Measurements from ENCODE around the gene RPL38. TPM values are rescaled to one million over a fixed set of nuclear protein-coding genes. Genes with fewer than 3 reads are reported as not detected.

The RPL38 gene
- polyA plus RNA-seq, 1 experiment, result 1,841 TPM

DNA sequence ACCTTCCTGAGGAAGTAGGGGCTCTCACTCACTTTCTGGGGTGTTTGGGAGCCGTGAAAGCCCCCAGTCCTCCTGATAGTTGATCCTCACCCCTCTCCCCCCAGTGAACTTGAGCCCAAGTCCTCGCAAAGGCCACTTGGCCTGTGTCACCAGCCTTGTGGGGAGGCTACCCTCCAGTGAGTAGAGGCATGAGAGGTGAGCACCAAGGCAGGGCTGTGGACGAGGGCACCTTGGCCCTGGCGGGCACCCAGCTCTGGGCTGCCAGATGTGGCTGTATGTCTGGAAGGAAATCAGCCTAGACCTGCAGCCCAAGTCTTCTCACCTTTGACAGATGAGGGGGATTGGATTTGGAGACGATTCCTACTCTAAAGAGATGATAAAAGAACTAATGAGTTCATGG, 13.0 kb downstream of the RPL38 start:
- Histone ChIP-seq H3K36me3 (ENCODE audit: control insufficient read depth, insufficient read depth, low read length) (no peaks in the 10 kb centered on the region), H3K4me3 (ENCODE audit: low read depth, low read length) (no peak overlapping the region), H3K27me3 (ENCODE audit: control insufficient read depth, insufficient read depth, low read length) (no peaks in the 10 kb centered on the region)
- TF ChIP-seq, protein P1, sequence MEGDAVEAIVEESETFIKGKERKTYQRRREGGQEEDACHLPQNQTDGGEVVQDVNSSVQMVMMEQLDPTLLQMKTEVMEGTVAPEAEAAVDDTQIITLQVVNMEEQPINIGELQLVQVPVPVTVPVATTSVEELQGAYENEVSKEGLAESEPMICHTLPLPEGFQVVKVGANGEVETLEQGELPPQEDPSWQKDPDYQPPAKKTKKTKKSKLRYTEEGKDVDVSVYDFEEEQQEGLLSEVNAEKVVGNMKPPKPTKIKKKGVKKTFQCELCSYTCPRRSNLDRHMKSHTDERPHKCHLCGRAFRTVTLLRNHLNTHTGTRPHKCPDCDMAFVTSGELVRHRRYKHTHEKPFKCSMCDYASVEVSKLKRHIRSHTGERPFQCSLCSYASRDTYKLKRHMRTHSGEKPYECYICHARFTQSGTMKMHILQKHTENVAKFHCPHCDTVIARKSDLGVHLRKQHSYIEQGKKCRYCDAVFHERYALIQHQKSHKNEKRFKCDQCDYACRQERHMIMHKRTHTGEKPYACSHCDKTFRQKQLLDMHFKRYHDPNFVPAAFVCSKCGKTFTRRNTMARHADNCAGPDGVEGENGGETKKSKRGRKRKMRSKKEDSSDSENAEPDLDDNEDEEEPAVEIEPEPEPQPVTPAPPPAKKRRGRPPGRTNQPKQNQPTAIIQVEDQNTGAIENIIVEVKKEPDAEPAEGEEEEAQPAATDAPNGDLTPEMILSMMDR (IDR thresholded peaks at IDR 0.05; ENCODE audit: insufficient read depth, low read depth, low read length), result no peak
- no peak for DNase-seq (ENCODE audit: low read depth)
- POLR2A ChIA-PET, result interaction anchor here (0.5 kb wide), 1 partner anchor 878 kb away, joined by 5 read pairs; no protein-coding TSS in a partner anchor
- CTCF ChIA-PET, result interaction anchor here (0.8 to 3.1 kb wide), 2 partner anchors 15 to 17 kb away, joined by 3 to 8 read pairs; no protein-coding TSS in a partner anchor

DNA sequence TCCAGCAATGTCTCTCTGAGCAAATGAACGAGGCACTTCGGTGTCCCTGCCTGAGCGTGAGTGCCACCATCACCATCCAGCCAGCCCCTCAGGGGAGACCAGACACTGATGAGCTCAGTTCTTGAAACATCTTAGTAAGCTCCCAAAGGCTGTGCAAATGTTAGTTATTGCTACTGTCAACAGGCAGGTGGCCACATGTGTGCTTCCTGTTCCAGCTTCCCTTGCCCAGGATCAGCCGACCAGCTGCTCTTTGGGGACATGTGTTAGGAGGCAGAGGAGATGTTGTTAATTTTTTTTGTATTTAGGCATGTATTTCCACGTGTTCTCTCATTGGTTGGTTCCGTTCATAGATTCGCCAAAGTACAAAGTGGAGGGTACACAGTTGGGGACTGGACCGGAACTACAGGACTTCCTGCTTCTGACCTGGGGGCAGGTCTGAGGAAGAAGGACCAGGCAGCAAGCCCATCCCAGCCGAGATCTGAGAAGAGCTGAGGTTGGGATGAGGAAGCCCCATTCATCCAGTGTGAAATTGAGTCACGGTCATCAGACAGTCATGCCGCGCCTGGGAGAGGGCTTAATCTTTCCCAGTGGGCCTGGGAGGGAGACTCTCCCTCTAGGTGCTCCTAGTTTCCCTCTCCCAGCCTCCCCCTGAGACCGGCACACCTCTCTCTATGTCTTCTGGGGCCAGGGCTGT, 13.7 kb downstream of the RPL38 start:
- ChIA-PET CTCF (interaction anchor here (0.8 to 3.1 kb wide), 3 partner anchors 9 to 18 kb away, joined by 3 to 8 read pairs (median 3); no protein-coding TSS in a partner anchor), POLR2A (interaction anchor here (0.5 kb wide), 1 partner anchor 879 kb away, joined by 5 read pairs; no protein-coding TSS in a partner anchor)
- Histone ChIP-seq H3K27me3 (ENCODE audit: control insufficient read depth, insufficient read depth, low read length) (no peaks in the 10 kb centered on the region), H3K4me3 (ENCODE audit: low read depth, low read length) (no peak overlapping the region), H3K36me3 (ENCODE audit: control insufficient read depth, insufficient read depth, low read length) (no peaks in the 10 kb centered on the region)
- TF ChIP-seq, protein P1 (IDR thresholded peaks at IDR 0.05; ENCODE audit: insufficient read depth, low read depth, low read length), result no peak
- no peak for DNase-seq (ENCODE audit: low read depth)

DNA sequence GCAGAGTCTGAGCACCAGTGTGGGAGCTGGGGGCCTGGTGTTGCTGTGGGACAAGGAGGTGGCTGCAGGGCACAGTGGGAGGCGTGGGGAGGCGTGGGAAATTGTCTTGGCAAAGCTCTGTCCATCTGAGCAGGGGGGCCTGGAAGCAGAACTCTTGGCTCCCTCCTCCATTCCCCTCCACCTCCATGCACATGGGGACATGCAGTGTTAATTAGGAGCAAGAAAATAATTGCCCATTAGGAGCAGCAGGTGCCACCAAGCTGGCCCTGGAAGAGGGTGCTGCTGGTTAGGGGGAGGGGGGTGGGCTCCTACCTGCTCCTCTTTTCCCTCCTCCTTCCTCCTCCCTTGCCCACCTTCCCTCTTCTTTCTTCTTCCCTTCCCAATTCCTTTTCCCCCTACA, 14.4 kb downstream of the RPL38 start:
- Histone ChIP-seq H3K4me3 (ENCODE audit: low read depth, low read length) (no peak overlapping the region), H3K36me3 (ENCODE audit: control insufficient read depth, insufficient read depth, low read length) (no peaks in the 10 kb centered on the region), H3K27me3 (ENCODE audit: control insufficient read depth, insufficient read depth, low read length) (no peaks in the 10 kb centered on the region)
- ChIA-PET POLR2A (no interaction called here), CTCF (interaction anchor here (0.8 kb wide), 1 partner anchor 8 kb away, joined by 3 read pairs; no protein-coding TSS in a partner anchor)
- TF ChIP-seq, protein P1 (IDR thresholded peaks at IDR 0.05; ENCODE audit: insufficient read depth, low read depth, low read length), result no peak
- DNase-seq (ENCODE audit: low read depth), result no peak

DNA sequence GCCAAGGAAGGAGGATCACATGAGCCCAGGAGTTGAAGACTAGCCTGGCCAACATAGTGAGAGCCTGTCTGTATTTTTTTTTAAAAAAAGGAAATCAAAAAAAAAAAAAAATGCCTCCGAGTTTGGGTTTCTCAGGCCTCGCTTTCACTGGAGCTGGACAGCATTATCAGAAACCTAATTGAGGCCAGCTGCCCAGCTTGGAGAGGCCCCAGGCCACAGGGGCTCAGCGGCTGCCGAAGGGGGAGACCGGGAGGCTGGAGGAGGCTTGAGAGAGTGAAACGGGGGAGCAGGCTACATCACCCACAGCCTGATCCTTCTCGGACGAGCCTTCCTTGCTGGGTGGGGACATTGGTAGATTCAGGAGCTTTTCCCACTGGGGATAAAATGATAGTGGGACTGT, 15.0 kb downstream of the RPL38 start:
- CTCF ChIA-PET, result interaction anchor here (1.2 kb wide), 1 partner anchor 9 kb away, joined by 3 read pairs; no protein-coding TSS in a partner anchor
- TF ChIP-seq, protein P1 (IDR thresholded peaks at IDR 0.05; ENCODE audit: insufficient read depth, low read depth, low read length), result no peak
- no peak overlapping the region for H3K4me3 ChIP-seq (ENCODE audit: low read depth, low read length)
- POLR2A ChIA-PET, result no interaction called here
- no peaks in the 10 kb centered on the region for H3K36me3 ChIP-seq (ENCODE audit: control insufficient read depth, insufficient read depth, low read length)
- no peaks in the 10 kb centered on the region for H3K27me3 ChIP-seq (ENCODE audit: control insufficient read depth, insufficient read depth, low read length)
- DNase-seq (ENCODE audit: low read depth), result no peak

DNA sequence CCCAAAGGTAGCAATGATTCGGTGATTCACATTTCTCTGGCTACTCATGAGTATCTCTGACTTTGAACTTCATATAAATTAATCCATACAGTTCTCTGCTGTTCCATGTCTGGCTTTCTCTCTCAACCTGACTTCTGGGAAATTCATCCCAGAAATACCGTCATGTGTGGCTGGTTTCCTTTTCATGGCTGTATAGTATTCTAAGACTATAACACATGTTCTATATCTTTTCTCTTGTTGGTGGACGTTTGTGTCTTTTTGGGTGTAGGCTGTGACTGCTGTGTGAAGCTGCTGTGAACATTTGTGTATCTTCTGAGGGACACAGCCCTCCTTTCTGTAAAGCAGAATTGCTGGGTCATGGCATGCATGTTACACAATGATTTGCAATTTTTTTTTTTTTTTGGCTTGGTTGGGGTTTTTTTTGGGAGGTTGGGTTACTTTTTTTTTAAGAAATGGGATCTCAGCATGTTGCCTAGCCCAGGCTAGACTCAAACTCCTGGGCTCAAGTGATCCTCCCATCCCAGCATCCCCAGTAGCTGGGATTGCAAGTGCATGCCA, 16.2 kb downstream of the RPL38 start:
- ChIA-PET CTCF (interaction anchor here (1.0 to 1.2 kb wide), 3 partner anchors 10 to 237 kb away, joined by 3 read pairs; no protein-coding TSS in a partner anchor), POLR2A (no interaction called here)
- no peak overlapping the region for H3K4me3 ChIP-seq (ENCODE audit: low read depth, low read length)
- DNase-seq (ENCODE audit: low read depth), result no peak
- no peaks in the 10 kb centered on the region for H3K36me3 ChIP-seq (ENCODE audit: control insufficient read depth, insufficient read depth, low read length)
- TF ChIP-seq, protein P1 (IDR thresholded peaks at IDR 0.05; ENCODE audit: insufficient read depth, low read depth, low read length), result no peak
- no peaks in the 10 kb centered on the region for H3K27me3 ChIP-seq (ENCODE audit: control insufficient read depth, insufficient read depth, low read length)

Measured in BJ (cell line).